ENCODE data around the gene COX7A2L.

DNA sequence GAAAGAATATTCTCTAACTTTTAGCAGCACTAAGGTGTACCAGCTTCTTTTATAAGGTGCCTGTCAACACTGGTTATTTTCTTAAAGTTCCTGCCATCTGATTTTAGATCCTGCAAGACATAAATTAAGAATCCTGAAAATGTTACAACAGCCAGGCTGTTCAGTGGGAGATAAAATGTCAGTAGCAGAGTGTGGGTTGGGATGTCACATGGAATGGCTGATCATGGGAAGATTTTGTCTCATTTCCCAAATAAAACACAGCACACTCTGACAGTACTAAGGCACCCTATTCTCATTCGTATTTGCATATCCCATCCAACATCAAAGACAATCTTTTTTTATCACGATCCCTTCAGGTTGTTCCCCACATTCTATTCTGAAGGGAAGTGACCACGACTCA lies 2.4 kb upstream of the COX7A2L start:
- no peak for TF ChIP-seq CTCF (IDR thresholded peaks at IDR 0.05; ENCODE audit: low read length)
- no peak for TF ChIP-seq EZH2 (IDR thresholded peaks at IDR 0.05; ENCODE audit: borderline replicate concordance, low read length)
